SK-N-MC (cell line): Measurements from ENCODE around the gene PLA2G4D.

Experiments used
- EZH2 ChIP-seq: fragments of 200-600 bp; sonication (generic); IDR thresholded peaks from one replicate; pipeline ENCODE4 v1.6.1; 2017; ENCODE audit warnings: antibody characterized with exemption
- FOXP2 ChIP-seq: optimal IDR thresholded peaks from 2 replicates; pipeline ENCODE3; 2011; ENCODE audit warnings: mild to moderate bottlenecking, moderate library complexity; ENCODE audit not compliant: insufficient read depth; ENCODE audit errors: extremely low read length, control extremely low read depth
- POLR2AphosphoS5 ChIP-seq: IDR thresholded peaks from 2 replicates; pipeline ENCODE4 v1.6.1; 2012; ENCODE audit warnings: mild to moderate bottlenecking, low read depth, low read length, borderline replicate concordance

GRCh38 chr15:42079401-42079908, 14.9 kb downstream of the PLA2G4D start:
- TF ChIP-seq POLR2AphosphoS5, result no peak
- no peak for TF ChIP-seq EZH2
- TF ChIP-seq FOXP2, result no peak
